Measurements from ENCODE around the gene CDCA8. TPM values are rescaled to one million over a fixed set of nuclear protein-coding genes. Genes with fewer than 3 reads are reported as not detected.

CDCA8 gene
- total RNA-seq = 0.85 TPM

DNA sequence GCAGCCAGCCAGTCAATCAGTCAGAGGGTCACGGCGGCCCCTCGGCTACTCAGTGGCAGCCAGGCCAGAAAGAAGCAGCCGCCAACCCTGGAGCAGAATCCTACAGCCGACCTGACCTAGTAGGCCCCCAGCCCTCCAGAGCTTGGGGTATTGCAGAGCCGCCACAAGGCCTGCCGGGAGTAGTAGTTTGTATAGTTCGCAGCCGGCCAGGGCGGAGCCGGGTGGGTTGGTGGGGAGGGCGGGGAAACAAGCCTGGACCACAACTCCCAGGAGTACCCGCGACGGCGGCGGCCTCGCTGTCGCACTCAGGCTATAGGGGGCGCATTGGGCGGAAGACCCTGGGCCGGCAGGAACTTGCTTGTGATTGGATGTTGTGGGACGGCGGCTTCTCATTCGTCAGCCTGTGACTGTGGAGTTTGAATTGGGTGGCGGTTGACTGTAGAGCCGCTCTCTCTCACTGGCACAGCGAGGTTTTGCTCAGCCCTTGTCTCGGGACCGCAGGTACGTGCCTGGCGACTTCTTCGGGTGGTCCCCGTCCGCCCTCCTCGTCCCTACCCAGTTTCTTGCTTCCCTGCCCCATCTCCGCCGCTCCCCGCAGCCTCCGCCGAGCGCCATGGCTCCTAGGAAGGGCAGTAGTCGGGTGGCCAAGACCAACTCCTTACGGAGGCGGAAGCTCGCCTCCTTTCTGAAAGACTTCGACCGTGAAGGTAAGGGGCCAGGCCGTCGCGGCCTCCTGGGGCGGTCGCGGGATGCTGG is at the start of gene CDCA8:
CDCA8 (plus strand) TSS at position 439 of the 756 bp plus-strand sequence; CDS start at position 614, 175 bp downstream.
- intact Hi-C loops (cut with DNase I) = no loop called here
- ATAC-seq (peak; percentile 96), DNase-seq (ENCODE audit: low spot score) (peak; percentile 98)

DNA sequence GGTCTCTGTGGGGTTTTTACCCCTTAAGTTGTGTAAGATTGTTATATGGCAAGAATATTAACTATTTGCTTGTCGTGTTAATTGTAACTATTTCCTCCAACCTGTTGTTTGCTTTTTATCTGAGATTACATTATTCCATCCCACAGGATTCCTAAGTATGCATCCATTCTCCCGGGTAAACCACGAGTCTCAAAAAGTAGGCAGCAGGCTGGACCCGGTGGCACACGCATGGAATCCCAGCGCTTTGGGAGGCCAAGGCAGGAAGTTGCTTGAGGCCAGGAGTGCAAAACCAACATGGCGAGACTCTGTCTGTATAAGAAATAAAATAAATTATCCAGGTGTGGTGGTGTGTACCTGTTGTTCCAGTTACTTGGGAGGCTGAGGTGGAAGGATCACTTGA is 45.0 kb upstream of the CDCA8 start:
- no peak for ATAC-seq
- intact Hi-C loops (cut with DNase I) = no loop called here
- no peak for DNase-seq (ENCODE audit: low spot score)

DNA sequence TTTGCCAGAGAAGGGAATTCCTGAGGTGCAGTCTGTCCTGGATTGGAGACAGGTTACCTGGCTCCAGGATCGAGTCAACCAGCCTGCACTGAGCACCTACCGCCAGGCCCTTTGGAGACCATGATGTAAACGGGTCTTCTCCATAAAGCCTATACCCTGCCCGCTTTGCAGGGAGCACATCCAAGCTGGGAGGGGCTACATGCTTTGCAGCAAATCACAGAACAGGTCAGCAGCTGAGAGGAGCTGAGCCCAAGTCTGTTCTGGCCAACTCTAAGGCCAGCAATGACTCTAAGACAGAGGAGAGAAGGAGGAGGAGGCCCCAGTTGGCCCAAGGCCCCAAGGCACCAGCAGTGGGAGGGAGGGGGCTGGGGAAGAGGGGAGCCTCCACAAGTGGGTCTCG is 42.1 kb upstream of the CDCA8 start:
- ATAC-seq = no peak
- intact Hi-C loops (cut with DNase I) = no loop called here
- DNase-seq (ENCODE audit: low spot score) = no peak

DNA sequence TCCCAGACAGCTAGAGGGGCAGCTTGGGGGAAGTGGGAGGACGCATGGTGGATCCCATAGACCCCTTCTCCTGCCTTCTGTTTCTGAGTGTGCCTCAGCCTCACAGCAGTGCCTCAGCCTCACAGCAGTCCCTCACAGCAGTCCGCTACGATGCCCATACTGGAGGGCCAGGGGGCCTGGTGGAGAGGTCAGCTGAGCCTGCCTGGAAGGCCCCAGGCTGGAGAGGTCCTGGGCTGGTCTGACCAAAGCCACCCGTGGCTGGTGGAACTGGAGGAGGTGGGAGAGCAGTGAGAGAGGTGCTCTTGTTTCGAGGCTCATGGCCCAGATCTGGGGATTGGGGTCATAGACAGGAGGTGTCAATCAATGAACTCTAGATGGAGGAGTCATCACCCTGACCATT is 41.6 kb upstream of the CDCA8 start:
- DNase-seq (ENCODE audit: low spot score) = no peak
- ATAC-seq = no peak
- intact Hi-C loops (cut with DNase I) = no loop called here

DNA sequence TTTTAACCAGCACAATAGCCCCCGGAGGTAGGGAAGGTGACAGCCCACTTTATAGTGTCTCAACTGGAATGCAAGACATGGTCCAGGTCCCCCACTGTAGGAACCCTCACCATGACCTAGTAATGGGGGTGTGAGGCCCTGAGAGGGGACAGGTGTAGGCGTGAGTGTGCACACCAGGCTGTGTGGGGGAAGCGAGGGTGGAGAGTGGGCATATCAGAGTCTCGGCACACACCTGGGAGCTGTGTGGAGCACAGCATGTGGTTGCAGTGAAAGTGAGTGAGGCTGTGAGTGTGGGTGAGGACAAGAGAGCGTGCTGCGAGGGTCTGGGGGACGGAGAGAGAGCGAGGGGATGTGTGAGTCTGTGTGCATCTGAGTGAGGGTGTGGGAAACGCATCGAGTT is 40.5 kb upstream of the CDCA8 start:
- ATAC-seq (no peak), DNase-seq (ENCODE audit: low spot score) (no peak)
- intact Hi-C loops (cut with DNase I) = no loop called here

DNA sequence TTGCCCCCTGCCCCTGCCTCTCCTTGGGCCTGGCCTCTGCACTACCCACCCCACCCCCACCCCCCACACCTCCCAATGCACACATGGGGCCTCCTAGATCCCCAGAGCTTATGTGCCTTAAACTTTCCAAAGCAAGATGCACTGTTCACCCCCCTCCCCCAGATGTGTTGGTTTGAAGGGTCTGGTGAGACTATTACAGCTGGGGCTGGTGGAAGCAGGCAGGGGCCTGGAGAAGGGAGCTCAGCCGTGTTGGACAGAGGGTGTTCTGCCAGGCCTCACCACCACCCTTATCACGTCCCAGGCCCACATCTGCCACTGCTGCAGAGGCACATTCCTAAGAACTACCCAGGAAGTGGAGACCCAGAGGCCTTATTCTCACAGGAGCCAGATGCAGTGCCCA is 39.3 kb upstream of the CDCA8 start:
- ATAC-seq = no peak
- DNase-seq (ENCODE audit: low spot score) = no peak
- intact Hi-C loops (cut with DNase I) = no loop called here

DNA sequence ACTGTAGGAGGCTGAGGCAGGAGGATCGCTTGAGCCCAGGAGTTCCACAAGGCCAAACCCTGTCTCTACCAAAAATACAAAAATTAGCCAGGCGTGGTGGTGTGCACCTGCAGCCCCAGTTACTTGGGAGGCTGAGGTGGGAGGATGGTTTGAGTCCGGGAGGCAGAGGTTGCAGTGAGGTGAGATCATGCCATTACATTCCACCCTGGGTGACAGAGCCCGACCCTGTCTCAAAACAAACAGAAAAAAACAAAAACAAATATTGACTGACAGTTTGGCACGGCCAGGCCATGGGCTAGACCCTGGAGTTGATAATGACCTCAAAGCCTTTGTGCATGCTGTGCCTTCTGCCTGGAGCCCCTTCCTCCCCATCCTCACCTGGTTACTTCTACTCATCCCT is 38.4 kb upstream of the CDCA8 start:
- ATAC-seq (no peak), DNase-seq (ENCODE audit: low spot score) (no peak)
- intact Hi-C loops (cut with DNase I) = no loop called here

DNA sequence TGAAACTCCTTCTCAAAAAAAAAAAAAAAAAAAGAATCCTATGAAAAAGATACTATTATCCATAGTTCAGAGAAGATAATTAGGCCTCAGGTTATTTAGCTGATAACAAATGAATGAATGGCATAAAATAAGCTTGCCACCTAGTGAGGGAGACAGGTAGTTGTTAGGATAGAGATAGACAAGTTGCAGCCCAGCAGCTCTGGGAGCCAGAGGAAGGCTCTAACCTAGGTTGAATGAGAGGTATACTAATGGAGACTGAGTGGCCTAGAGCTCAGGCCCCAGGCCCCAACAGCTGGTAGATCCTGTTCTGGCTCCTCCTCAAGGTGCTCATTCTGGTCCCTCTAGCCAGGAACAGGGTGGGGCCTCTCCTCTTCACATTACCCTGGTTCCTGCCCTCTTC is 37.0 kb upstream of the CDCA8 start:
- DNase-seq (ENCODE audit: low spot score) (no peak), ATAC-seq (no peak)
- intact Hi-C loops (cut with DNase I) = no loop called here

DNA sequence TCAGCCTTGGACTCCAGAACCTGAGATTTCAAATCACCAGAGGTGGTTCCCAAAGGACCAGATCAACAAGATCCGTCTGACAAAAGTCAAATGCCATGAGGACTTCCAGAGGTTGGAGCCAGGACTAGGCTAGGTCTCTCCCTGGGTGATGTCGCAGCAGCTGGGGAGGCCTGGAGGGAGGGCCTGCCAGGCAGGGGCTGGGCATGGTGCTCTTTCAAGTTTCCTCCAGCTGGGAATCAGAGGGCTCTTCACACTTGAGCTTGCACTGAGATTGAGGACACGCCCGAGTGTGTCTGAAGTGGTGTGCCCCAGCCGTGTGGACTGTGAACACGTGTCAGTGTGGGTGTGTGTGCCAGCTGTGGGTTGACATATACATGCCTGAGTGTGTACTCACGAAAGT is 36.3 kb upstream of the CDCA8 start:
- ATAC-seq = no peak
- no peak for DNase-seq (ENCODE audit: low spot score)
- intact Hi-C loops (cut with DNase I) = no loop called here

DNA sequence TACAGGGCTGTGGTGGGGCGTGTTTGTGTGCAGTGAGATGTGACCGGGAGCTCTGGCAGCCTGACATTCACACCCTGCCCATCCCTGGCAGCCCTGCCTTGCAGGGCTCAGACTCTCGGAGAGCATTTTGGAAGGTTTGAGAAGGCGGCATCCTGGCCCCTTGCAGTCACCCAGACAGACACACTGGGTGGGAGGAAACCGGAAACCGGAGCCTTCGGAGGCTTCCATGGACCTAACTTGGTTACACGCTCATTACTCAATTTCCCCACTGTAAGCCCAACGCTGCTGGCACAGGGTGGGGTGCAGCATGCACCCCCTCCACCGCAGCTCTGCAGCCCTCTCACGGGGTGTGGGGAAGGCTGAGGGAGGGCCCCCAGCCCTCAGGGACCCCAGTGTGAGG is 35.4 kb upstream of the CDCA8 start:
- ATAC-seq (no peak), DNase-seq (ENCODE audit: low spot score) (no peak)
- intact Hi-C loops (cut with DNase I) = no loop called here

DNA sequence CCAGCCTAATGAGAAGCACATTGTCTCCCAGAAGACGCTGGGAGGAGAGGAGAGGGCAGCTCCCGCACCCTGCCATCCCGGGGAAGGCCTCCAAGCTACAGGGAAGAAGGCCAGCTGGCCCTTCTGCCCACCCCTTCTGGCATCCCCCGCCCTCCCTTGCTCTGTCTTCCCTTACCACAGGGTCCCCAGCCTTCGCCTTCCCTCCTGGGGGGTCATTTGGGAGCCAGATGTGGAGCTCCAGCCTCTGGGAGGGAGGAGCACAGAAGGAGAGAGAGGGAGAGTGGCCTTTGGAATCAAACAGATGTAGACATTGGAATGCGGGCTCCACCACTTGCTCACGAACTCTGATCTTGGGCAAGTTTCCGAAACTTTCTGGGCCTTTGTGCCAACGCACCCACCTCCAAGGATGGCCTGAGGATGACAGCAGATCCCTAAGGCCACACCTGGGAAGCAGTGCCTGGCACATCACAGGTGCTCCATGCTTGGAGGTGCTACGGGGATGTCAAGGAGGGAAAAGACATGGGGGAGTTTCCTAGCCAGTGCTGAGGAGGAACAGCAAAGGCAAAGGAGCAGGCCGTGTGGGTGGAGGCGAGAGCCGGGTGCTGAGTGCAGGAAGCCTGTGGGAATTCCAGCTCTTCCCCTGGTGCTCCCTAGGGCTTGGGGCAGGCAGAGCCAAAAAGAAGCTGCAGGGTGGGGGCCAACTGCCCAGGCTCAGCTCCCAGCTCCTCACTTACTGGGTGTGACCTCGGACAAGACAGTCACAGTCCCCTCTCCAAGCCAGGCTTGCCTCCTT is 34.5 kb upstream of the CDCA8 start:
- intact Hi-C loops (cut with DNase I) = no loop called here
- ATAC-seq (no peak), DNase-seq (ENCODE audit: low spot score) (no peak)

DNA sequence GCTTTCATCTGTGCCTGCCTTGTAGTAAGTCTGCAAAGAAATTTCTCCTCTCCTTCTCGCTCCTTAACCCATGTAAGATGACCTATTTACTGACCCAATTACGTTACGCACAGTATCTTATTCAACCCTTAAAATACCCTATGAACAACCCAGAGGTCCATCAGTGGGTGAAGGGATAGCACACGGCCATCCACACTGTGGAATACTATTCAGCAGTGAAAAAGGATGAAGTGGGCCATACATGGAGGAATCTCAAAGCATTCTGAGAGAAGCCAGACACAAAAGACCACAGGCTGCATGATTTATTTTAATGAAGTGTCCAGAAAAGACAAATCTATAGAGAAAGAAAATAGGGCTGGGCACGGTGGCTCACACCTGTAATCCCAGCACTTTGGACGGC is 33.8 kb upstream of the CDCA8 start:
- intact Hi-C loops (cut with DNase I) = no loop called here
- DNase-seq (ENCODE audit: low spot score) (no peak), ATAC-seq (no peak)

DNA sequence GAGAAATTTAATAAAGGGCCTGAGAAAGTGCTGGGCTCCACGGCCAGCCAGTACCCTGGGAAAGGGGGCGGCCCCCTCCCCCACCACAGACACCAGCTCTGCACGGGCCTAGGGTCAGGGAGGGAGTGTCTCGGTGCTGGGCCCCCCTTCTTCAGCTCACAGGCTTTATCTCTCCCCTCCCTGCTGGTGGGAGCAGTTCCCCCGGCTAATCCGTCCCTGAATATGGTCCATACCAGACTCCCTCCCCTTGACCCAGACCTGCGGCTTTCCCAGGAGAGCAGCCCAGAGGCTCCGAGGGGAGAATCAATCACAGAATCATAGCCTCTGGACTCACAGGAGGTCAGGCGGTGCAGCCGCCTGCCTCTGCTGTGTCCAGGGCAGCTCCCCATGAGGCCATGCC is 31.7 kb upstream of the CDCA8 start:
- DNase-seq (ENCODE audit: low spot score) (no peak), ATAC-seq (no peak)
- intact Hi-C loops (cut with DNase I) = no loop called here

DNA sequence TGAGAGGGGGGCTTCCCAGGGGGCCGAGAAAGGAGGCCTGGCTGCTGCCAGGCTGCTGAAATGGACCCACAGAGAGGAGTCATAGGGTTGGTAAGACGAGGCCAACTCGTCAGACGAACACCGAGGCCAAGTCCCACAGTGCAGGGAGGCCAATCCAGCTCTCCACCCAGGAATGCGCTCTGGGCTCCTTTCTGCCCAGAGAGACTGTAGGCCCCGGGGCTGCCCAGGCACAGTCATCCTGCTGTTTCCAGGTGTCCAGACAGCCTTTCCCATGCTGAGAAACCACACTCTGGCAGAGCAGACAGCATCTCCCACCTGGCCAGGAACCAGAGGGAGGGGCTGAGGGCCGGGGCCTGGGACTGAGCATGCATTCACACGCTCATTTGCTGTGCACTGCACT is 30.9 kb upstream of the CDCA8 start:
- intact Hi-C loops (cut with DNase I) = no loop called here
- no peak for DNase-seq (ENCODE audit: low spot score)
- no peak for ATAC-seq

DNA sequence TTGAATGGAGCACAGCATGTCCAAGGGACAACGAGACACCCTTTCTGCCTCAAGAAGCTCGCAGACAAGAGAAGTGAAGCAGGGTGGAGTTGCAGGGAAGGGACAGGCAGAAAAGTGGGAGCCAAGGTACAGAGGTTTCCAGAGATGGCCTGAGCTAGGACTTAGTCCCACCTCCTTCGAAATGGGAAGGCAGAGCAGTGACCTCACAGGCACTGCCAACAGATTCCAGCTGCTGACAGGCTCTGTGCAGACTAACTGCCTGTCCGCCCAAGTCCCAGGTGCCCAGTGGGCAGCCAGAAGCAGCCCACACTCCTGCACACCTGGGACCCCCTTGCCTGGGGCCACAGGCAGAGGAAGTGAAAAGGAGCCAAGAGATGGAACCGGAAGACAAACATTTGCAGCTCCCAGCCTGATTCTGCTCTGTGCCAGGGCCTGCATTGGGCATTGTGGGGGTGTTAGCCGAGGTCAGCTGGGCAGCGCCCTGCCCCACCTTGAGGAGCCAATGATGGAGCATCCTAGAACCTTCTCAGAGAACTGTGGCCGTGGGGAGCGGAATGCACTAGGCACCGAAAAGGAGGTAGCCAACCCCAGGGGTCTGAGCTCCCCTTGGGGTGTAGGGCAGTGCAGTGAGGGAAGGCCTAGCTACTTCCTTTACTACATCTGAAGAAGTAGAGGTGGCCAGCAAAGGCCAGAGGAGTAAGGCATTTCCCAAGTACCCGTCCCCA is 30.1 kb upstream of the CDCA8 start:
- intact Hi-C loops (cut with DNase I) = no loop called here
- DNase-seq (ENCODE audit: low spot score) = no peak
- no peak for ATAC-seq

DNA sequence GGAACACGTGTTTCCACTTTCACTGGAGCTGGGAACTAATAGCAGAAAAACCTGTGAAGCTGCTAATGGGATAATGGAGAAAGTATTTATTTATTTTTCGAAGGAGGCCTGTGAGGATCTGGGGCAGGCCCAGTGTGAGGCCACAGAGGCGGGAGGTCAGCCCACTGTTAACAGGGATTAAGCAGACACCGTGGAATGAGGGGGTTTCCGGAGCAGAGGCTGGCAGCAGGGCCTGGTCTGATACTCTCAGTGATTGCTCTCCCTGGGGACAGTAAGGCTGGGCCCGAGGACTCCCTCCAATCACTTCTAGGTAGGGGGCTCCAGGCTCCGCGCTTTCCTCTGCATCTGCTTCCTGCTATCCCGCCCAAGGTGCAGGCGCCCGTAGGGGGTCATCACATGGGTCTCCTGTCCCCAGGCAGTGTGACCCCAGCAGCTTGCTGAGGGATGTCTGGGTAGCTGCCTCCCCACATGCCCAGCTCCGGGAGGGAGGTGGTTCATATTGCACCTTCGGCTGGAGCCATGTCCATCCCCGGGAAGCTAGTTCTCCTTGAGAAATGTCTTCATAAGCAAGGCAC is 28.8 kb upstream of the CDCA8 start:
- intact Hi-C loops (cut with DNase I) = no loop called here
- ATAC-seq = no peak
- DNase-seq (ENCODE audit: low spot score) = no peak

DNA sequence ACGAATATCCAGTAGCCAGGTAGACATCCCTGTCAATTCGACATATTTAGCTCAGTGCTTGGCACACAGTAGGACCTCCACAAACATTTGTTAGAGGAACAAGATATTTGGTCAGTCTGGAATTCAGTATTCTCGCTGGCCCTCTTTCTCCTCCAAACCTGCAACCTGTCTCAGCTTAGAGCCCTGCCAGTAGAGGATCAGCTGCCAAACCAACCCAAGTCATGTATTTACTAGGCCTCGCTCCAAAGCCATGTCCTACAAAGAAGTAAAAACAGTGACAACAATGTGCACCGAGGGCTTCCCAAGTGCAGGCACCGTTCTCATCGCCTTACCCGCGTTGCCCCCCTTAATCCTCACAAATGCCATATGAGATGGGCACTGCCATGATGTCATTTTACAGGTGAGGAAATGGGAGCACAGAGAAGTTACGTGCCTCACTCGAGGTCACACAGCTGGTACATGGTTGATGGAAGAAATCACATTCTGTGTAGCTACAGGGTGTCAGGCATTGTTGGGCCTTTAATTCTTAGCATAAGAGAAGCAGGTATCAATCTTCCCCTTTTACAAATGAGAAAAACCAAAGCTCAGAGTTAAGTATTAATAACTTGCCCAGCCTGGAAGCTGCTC is 26.0 kb upstream of the CDCA8 start:
- no peak for DNase-seq (ENCODE audit: low spot score)
- intact Hi-C loops (cut with DNase I) = no loop called here
- no peak for ATAC-seq

DNA sequence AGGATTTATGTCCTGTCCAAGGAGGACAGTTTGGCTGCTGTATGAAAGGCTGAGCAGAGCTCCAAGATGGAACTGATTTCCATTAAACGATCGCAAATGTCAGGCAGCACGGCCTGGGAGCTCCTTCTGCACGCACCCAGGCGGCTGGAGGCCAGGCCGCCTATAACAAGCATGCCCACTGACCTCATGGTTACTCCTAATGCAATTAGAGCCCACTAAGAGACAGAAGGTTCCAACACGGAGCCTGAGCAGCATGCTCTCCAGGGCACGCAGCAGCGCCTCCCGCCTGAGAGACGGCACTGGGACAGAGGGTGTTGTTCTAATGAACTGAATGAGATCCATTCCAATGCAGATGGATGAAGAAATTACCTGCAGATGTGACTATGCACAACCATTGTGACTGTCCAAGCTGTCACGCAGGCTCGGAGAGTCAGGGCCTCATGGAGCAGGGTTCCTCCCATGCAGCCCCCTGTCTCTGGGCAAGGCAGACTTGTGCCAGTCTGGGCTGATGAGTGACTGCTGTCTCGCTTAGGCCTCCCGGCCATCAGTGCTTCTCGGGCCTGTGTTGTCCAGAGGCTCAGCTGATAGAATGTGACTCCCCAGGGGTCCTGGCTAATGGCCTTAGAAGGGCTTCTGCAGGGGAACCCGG is 25.2 kb upstream of the CDCA8 start:
- no peak for DNase-seq (ENCODE audit: low spot score)
- no peak for ATAC-seq
- intact Hi-C loops (cut with DNase I) = no loop called here

DNA sequence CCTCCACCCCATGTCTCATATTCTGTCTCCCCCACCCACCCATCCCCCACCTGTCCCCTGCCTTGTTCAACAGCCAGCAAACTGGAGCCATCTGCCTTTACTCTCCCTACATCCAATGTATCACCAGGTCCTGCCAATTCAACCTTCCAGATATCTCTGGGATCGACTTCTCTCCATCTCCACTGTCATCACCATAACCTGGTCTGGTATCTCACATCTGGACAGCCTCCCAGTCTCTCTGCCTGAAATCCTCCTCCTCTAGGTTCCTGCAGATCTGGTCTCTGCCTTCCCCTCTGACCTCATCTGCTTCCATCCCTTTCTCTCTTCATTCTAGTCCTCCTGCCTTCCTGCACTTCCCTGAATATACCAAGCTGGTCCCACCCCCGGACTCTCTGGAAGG is 22.2 kb upstream of the CDCA8 start:
- intact Hi-C loops (cut with DNase I) = no loop called here
- DNase-seq (ENCODE audit: low spot score) (no peak), ATAC-seq (no peak)

Measured in sciatic nerve (tissue), 2 donors.